Neuronal stem cell (in vitro differentiated cells): ENCODE data around the gene BTAF1.

Experiments used
- DNase-seq: peaks from one replicate; pipeline ENCODE4 v3.0.0-alpha.2; 2013; ENCODE audit warnings: low spot score
- H2AFZ ChIP-seq: one replicate; pipeline ENCODE4 v1.6.1; 2013; ENCODE audit warnings: mild to moderate bottlenecking, low read length, inconsistent platforms
- H2AK5ac ChIP-seq: 2 replicates; pipeline ENCODE4 v1.6.1; 2013; ENCODE audit warnings: low read depth, mild to moderate bottlenecking, inconsistent platforms, low read length, moderate library complexity, mixed read lengths
- H2BK120ac ChIP-seq: 2 replicates; pipeline ENCODE4 v1.6.1; 2013; ENCODE audit warnings: low read depth, mild to moderate bottlenecking, inconsistent platforms, low read length, moderate library complexity, mixed read lengths
- H2BK12ac ChIP-seq: one replicate; pipeline ENCODE4 v1.6.1; 2013; ENCODE audit warnings: low read length, inconsistent platforms
- H2BK15ac ChIP-seq: 2 replicates; pipeline ENCODE4 v1.6.1; 2013; ENCODE audit warnings: mild to moderate bottlenecking, low read length, inconsistent platforms, mixed read lengths
- H2BK5ac ChIP-seq: one replicate; pipeline ENCODE4 v1.6.1; 2013; ENCODE audit warnings: inconsistent platforms, mild to moderate bottlenecking, low read length, moderate library complexity
- H3K14ac ChIP-seq: one replicate; pipeline ENCODE4 v1.6.1; 2013; ENCODE audit warnings: low read length, inconsistent platforms
- H3K18ac ChIP-seq: 2 replicates; pipeline ENCODE4 v1.6.1; 2013; ENCODE audit warnings: low read length, inconsistent platforms
- H3K23ac ChIP-seq: 2 replicates; pipeline ENCODE4 v1.6.1; 2013; ENCODE audit warnings: low read depth, mild to moderate bottlenecking, mixed read lengths, low read length, inconsistent platforms; ENCODE audit not compliant: poor library complexity
- H3K27ac ChIP-seq: replicated peaks from 3 replicates; pipeline ENCODE4 v1.5.1; 2013; ENCODE audit warnings: low read length, inconsistent platforms
- H3K27me3 ChIP-seq, 3 experiments: 2 replicates each; pipeline ENCODE4 v1.6.1; 2013; ENCODE audit warnings: low read length in 3 of 3, mild to moderate bottlenecking in 2 of 3, inconsistent platforms in 1 of 3, low read depth in 1 of 3, mixed read lengths in 1 of 3, moderate library complexity in 1 of 3; ENCODE audit not compliant: control insufficient read depth in 3 of 3, insufficient read depth in 3 of 3
- H3K36me3 ChIP-seq, 2 donors: replicated peaks in 1 of 2; 2 replicates each; pipeline ENCODE4 v1.6.1; 2013; ENCODE audit warnings: low read length in 2 of 2; ENCODE audit not compliant: control insufficient read depth in 2 of 2, insufficient read depth in 2 of 2
- H3K4ac ChIP-seq: 2 replicates; pipeline ENCODE4 v1.6.1; 2013; ENCODE audit warnings: inconsistent platforms, mild to moderate bottlenecking, low read length, moderate library complexity
- H3K4me1 ChIP-seq, 2 donors: 1 replicate in 1 of 2; 2 replicates in 1 of 2; pipeline ENCODE4 v1.6.1; 2013; ENCODE audit warnings: low read length in 2 of 2, low read depth in 1 of 2; ENCODE audit not compliant: control insufficient read depth in 2 of 2, insufficient read depth in 1 of 2
- H3K4me2 ChIP-seq: one replicate; pipeline ENCODE4 v1.6.1; 2013; ENCODE audit warnings: mild to moderate bottlenecking, low read length, inconsistent platforms; ENCODE audit not compliant: insufficient read depth, poor library complexity, severe bottlenecking
- H3K4me3 ChIP-seq, 2 donors: 2 replicates each; pipeline ENCODE4 v1.5.1; 2013; ENCODE audit warnings: low read length in 2 of 2, mild to moderate bottlenecking in 2 of 2, inconsistent platforms in 1 of 2, moderate library complexity in 1 of 2
- H3K79me1 ChIP-seq: one replicate; pipeline ENCODE4 v1.6.1; 2013; ENCODE audit warnings: low read depth, mild to moderate bottlenecking, inconsistent platforms, low read length, moderate library complexity
- H3K9ac ChIP-seq: one replicate; pipeline ENCODE4 v1.6.1; 2013; ENCODE audit warnings: mild to moderate bottlenecking, low read depth, low read length, inconsistent platforms; ENCODE audit not compliant: poor library complexity
- H3K9me3 ChIP-seq, 2 donors: replicated peaks in 1 of 2; 2 replicates each; pipeline versions ENCODE3 to v1.6.1; 2013; ENCODE audit warnings: low read length in 2 of 2, mild to moderate bottlenecking in 2 of 2, inconsistent platforms in 1 of 2, low read depth in 1 of 2, mixed read lengths in 1 of 2, moderate library complexity in 1 of 2; ENCODE audit not compliant: control insufficient read depth in 2 of 2, insufficient read depth in 1 of 2
- H4K8ac ChIP-seq: one replicate; pipeline ENCODE4 v1.6.1; 2013; ENCODE audit warnings: low read depth, mild to moderate bottlenecking, inconsistent platforms, low read length, moderate library complexity
- H4K91ac ChIP-seq: one replicate; pipeline ENCODE4 v1.6.1; 2013; ENCODE audit warnings: low read length, low read depth, mild to moderate bottlenecking, inconsistent platforms; ENCODE audit not compliant: poor library complexity
- WGBS, 2 donors: extraction: QIAGEN DNeasy Blood & Tissue Kit; methylation state at CpG; one replicate each; pipeline ENCODE4 v1.1.7; 2013; ENCODE audit warnings: missing lambda C conversion rate in 2 of 2, mixed read lengths in 1 of 2; ENCODE audit not compliant: insufficient read length in 2 of 2, insufficient replicate concordance in 1 of 2; ENCODE audit errors: extremely low coverage in 2 of 2; 5-methylcytosine and 5-hydroxymethylcytosine counted together

Gene BTAF1

DNA sequence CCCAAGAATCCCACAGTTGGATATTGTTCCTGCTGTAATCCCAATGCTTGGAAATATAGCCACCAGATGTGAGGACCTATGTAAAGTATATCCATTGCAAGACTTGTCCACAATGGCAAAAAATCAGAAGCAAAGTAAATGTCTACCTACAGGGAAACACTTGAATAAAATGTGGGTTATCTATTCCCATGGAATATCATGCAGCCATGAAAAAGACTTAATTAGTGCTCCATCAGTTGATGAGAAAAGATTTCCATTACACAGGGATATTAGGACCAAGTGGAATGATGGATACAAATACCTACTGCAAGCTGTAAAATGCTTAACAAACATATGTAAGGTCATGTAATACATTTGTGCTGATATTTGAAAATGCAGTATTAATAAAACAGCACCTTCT is 131.2 kb downstream of the BTAF1 start:
- Histone ChIP-seq H3K9me3 (no peaks in the 10 kb centered on the region), H3K9ac (no peak overlapping the region), H3K14ac (no peak overlapping the region), H3K18ac (no peak overlapping the region), H4K8ac (no peak overlapping the region), H3K36me3 (no peaks in the 10 kb centered on the region), H3K4me1 (peaks cover 0 to 2% of the 10 kb centered on the region in 2 donors), H3K27ac (no peak overlapping the region), H3K4me2 (no peak overlapping the region), H2BK15ac (no peak overlapping the region), H3K4ac (no peak overlapping the region), H3K79me1 (no peaks in the 10 kb centered on the region), H4K91ac (no peak overlapping the region), H2AFZ (no peak overlapping the region), H2BK12ac (no peak overlapping the region), H2BK120ac (no peak overlapping the region), H2BK5ac (no peak overlapping the region), H3K27me3 (no peaks in the 10 kb centered on the region), H3K23ac (no peak overlapping the region), H2AK5ac (no peak overlapping the region), H3K4me3 (no peak overlapping the region)
- DNase-seq: no peak

DNA sequence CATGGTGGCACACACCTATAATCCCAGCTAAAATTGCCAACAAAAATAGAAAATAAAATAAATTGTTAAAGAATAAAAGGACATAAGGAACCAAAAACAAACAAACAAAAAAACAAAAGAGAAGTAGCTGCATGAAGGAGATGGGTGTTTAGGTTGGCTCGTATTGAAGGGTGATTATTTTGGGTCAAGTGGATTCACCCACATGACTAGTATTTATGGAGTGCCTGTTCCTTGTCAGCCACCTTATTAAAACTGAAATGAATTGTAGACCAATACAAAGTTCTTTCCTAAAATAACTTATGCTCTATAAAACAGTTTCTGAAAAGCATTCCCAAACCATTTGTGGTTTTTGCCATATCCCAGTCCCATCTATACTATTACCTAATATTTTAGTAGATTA is 138.7 kb downstream of the BTAF1 start:
- Histone ChIP-seq H3K4me1 (no peaks in the 10 kb centered on the region), H3K9ac (no peak overlapping the region), H2BK120ac (no peak overlapping the region), H3K36me3 (no peaks in the 10 kb centered on the region), H3K79me1 (no peaks in the 10 kb centered on the region), H2AFZ (no peak overlapping the region), H3K4me3 (no peak overlapping the region), H2AK5ac (no peak overlapping the region), H4K8ac (no peak overlapping the region), H3K18ac (no peak overlapping the region), H2BK5ac (no peak overlapping the region), H3K4ac (no peak overlapping the region), H3K14ac (no peak overlapping the region), H2BK15ac (no peak overlapping the region), H3K27ac (no peak overlapping the region), H2BK12ac (no peak overlapping the region), H4K91ac (no peak overlapping the region), H3K9me3 (no peaks in the 10 kb centered on the region), H3K23ac (no peak overlapping the region), H3K27me3 (no peaks in the 10 kb centered on the region), H3K4me2 (no peak overlapping the region)
- WGBS, 2 donors: no CpG with 5 or more reads among the region's 1 CpG
- DNase-seq: no peak

GRCh38 chr10:92064506-92064905 is 140.9 kb downstream of the BTAF1 start:
- H3K4me1 ChIP-seq: no peaks in the 10 kb centered on the region
- DNase-seq: no peak
- no peaks in the 10 kb centered on the region for H3K36me3 ChIP-seq
- no peak overlapping the region for H3K4ac ChIP-seq
- no peak overlapping the region for H3K4me2 ChIP-seq
- H2AK5ac ChIP-seq: no peak overlapping the region
- H3K79me1 ChIP-seq: no peaks in the 10 kb centered on the region
- no peak overlapping the region for H3K27ac ChIP-seq
- no peak overlapping the region for H2AFZ ChIP-seq
- no CpG with 5 or more reads among the region's 2 CpGs for WGBS, 2 donors
- H3K14ac ChIP-seq: no peak overlapping the region
- no peak overlapping the region for H2BK12ac ChIP-seq
- H2BK15ac ChIP-seq: no peak overlapping the region
- no peaks in the 10 kb centered on the region for H3K9me3 ChIP-seq
- H3K23ac ChIP-seq: no peak overlapping the region
- no peak overlapping the region for H3K4me3 ChIP-seq
- no peak overlapping the region for H4K91ac ChIP-seq
- no peak overlapping the region for H4K8ac ChIP-seq
- no peak overlapping the region for H3K9ac ChIP-seq
- no peak overlapping the region for H2BK5ac ChIP-seq
- H2BK120ac ChIP-seq: no peak overlapping the region
- H3K27me3 ChIP-seq: no peaks in the 10 kb centered on the region
- no peak overlapping the region for H3K18ac ChIP-seq

- Histone ChIP-seq H3K14ac (no peak overlapping the region), H3K4ac (no peak overlapping the region), H3K27me3 (no peaks in the 10 kb centered on the region), H2BK5ac (no peak overlapping the region), H3K36me3 (no peaks in the 10 kb centered on the region), H3K9ac (no peak overlapping the region), H2BK15ac (no peak overlapping the region), H3K4me3 (no peak overlapping the region), H4K91ac (no peak overlapping the region), H3K27ac (no peak overlapping the region), H3K4me2 (no peak overlapping the region), H3K4me1 (no peaks in the 10 kb centered on the region), H2AK5ac (no peak overlapping the region), H2BK12ac (no peak overlapping the region), H4K8ac (no peak overlapping the region), H3K23ac (no peak overlapping the region), H3K79me1 (no peaks in the 10 kb centered on the region), H3K18ac (no peak overlapping the region), H3K9me3 (no peaks in the 10 kb centered on the region), H2AFZ (no peak overlapping the region), H2BK120ac (no peak overlapping the region)
- no peak for DNase-seq
- whole genome bisulfite sequencing, 2 donors: no CpG with 5 or more reads among the region's 4 CpGs
Measured at GRCh38 chr10:92066386-92066785, 142.8 kb downstream of the BTAF1 start.
